Mesenchymal stem cell (in vitro differentiated cells and primary cell): ENCODE data around the gene F13A1.

Experiments used
- DNase-seq: peaks from one replicate; pipeline ENCODE4 v3.0.0-alpha.2; 2013
- H2AFZ ChIP-seq: one replicate; pipeline ENCODE4 v1.6.1; 2013; ENCODE audit warnings: low read depth, mild to moderate bottlenecking, control low read depth, inconsistent platforms, low read length, moderate library complexity
- H2AK5ac ChIP-seq: 2 replicates; pipeline ENCODE4 v1.6.1; 2013; ENCODE audit warnings: low read length, moderate library complexity, mild to moderate bottlenecking, inconsistent platforms; ENCODE audit not compliant: severe bottlenecking
- H2BK120ac ChIP-seq: one replicate; pipeline ENCODE4 v1.6.1; 2013; ENCODE audit warnings: low read depth, mild to moderate bottlenecking, inconsistent platforms, low read length, moderate library complexity
- H2BK12ac ChIP-seq, 2 experiments: one replicate each; pipeline ENCODE4 v1.6.1; 2013; ENCODE audit warnings: inconsistent platforms in 2 of 2, low read length in 2 of 2, mild to moderate bottlenecking in 2 of 2, moderate library complexity in 2 of 2, control low read depth in 1 of 2
- H2BK15ac ChIP-seq: one replicate; pipeline ENCODE4 v1.6.1; 2013; ENCODE audit warnings: mild to moderate bottlenecking, low read depth, inconsistent platforms; ENCODE audit not compliant: poor library complexity, severe bottlenecking
- H2BK5ac ChIP-seq: 2 replicates; pipeline ENCODE4 v1.6.1; 2013; ENCODE audit warnings: low read depth, mild to moderate bottlenecking, low read length, control low read depth, inconsistent platforms; ENCODE audit not compliant: poor library complexity, severe bottlenecking
- H3K14ac ChIP-seq, 2 experiments: one replicate each; pipeline ENCODE4 v1.6.1; 2013; ENCODE audit warnings: inconsistent platforms in 2 of 2, low read length in 2 of 2, control low read depth in 1 of 2, mild to moderate bottlenecking in 1 of 2, moderate library complexity in 1 of 2
- H3K18ac ChIP-seq, 2 experiments: one replicate each; pipeline ENCODE4 v1.6.1; 2013; ENCODE audit warnings: inconsistent platforms in 2 of 2, low read length in 2 of 2, control low read depth in 1 of 2, low read depth in 1 of 2, mild to moderate bottlenecking in 1 of 2
- H3K23ac ChIP-seq, 2 experiments: one replicate each; pipeline ENCODE4 v1.6.1; 2013; ENCODE audit warnings: inconsistent platforms in 2 of 2, low read length in 2 of 2, mild to moderate bottlenecking in 2 of 2, moderate library complexity in 2 of 2, control low read depth in 1 of 2
- H3K27ac ChIP-seq: 2 replicates; pipeline ENCODE4 v1.5.1; 2013; ENCODE audit warnings: mild to moderate bottlenecking, moderate library complexity, low read length, control low read depth, inconsistent platforms; ENCODE audit not compliant: poor library complexity, severe bottlenecking
- H3K27me3 ChIP-seq, 2 experiments: 2 replicates each; pipeline versions ENCODE4 v1.6.1 to v1.7.0; 2013; ENCODE audit warnings: low read length in 2 of 2, mild to moderate bottlenecking in 2 of 2, moderate library complexity in 2 of 2, control low read depth in 1 of 2, inconsistent platforms in 1 of 2; ENCODE audit not compliant: control insufficient read depth in 1 of 2, insufficient read depth in 1 of 2
- H3K36me3 ChIP-seq, 2 experiments: 2 replicates each; pipeline versions ENCODE4 v1.6.1 to v1.7.0; 2013; ENCODE audit warnings: low read length in 2 of 2, control low read depth in 1 of 2, inconsistent platforms in 1 of 2, low read depth in 1 of 2, mild to moderate bottlenecking in 1 of 2; ENCODE audit not compliant: insufficient read depth in 2 of 2, control insufficient read depth in 1 of 2
- H3K4ac ChIP-seq, 2 experiments: one replicate each; pipeline ENCODE4 v1.6.1; 2013; ENCODE audit warnings: inconsistent platforms in 2 of 2, low read length in 2 of 2, mild to moderate bottlenecking in 2 of 2, moderate library complexity in 2 of 2, control low read depth in 1 of 2, low read depth in 1 of 2
- H3K4me1 ChIP-seq: 2 replicates; pipeline ENCODE4 v1.6.1; 2013; ENCODE audit warnings: low read depth, low read length, control low read depth; ENCODE audit not compliant: control insufficient read depth, insufficient read depth
- H3K4me2 ChIP-seq: 2 replicates; pipeline ENCODE4 v1.6.1; 2013; ENCODE audit warnings: low read length, mild to moderate bottlenecking, inconsistent platforms; ENCODE audit not compliant: poor library complexity, severe bottlenecking
- H3K4me3 ChIP-seq, 2 experiments: 2 replicates each; pipeline versions ENCODE4 v1.5.1 to v1.7.0; 2013; ENCODE audit warnings: low read length in 2 of 2, mild to moderate bottlenecking in 2 of 2, control low read depth in 1 of 2, low read depth in 1 of 2; ENCODE audit not compliant: insufficient read depth in 1 of 2
- H3K79me1 ChIP-seq: replicated peaks from 2 replicates; pipeline ENCODE4 v1.6.1; 2013; ENCODE audit warnings: mild to moderate bottlenecking, control low read depth, low read length, inconsistent platforms; ENCODE audit not compliant: poor library complexity, severe bottlenecking
- H3K9ac ChIP-seq: 2 replicates; pipeline ENCODE4 v1.7.0; 2013; ENCODE audit warnings: mild to moderate bottlenecking, low read length, moderate library complexity
- H3K9me3 ChIP-seq: 2 replicates; pipeline ENCODE4 v1.7.0; 2013; ENCODE audit warnings: mild to moderate bottlenecking, low read length; ENCODE audit not compliant: control insufficient read depth
- H4K8ac ChIP-seq: one replicate; pipeline ENCODE4 v1.6.1; 2013; ENCODE audit warnings: inconsistent platforms, mild to moderate bottlenecking, low read length, moderate library complexity
- H4K91ac ChIP-seq: one replicate; pipeline ENCODE4 v1.6.1; 2013; ENCODE audit warnings: mild to moderate bottlenecking, low read length, inconsistent platforms
- WGBS: methylation state at CpG from one replicate; pipeline ENCODE4 v1.1.7; 2013; ENCODE audit warnings: mixed read lengths; 5-methylcytosine and 5-hydroxymethylcytosine counted together

Gene F13A1

GRCh38 chr6:6239598-6240581 lies 80.6 kb downstream of the F13A1 start:
- H3K4me2 ChIP-seq = no peak overlapping the region
- no peak overlapping the region for H2BK5ac ChIP-seq
- no peak for DNase-seq
- no peaks in the 10 kb centered on the region for H3K4me1 ChIP-seq
- 52% methylated on average over 3 of the region's 5 CpGs for WGBS
- H3K4me3 ChIP-seq = no peak overlapping the region
- H3K27me3 ChIP-seq = peaks cover 0 to 26% of the 10 kb centered on the region in 2 experiments
- no peak overlapping the region for H2AFZ ChIP-seq
- no peaks in the 10 kb centered on the region for H3K9me3 ChIP-seq
- no peaks in the 10 kb centered on the region for H3K79me1 ChIP-seq
- no peak overlapping the region for H3K23ac ChIP-seq
- H3K27ac ChIP-seq = no peak overlapping the region
- no peak overlapping the region for H2BK15ac ChIP-seq
- no peak overlapping the region for H2AK5ac ChIP-seq
- H3K18ac ChIP-seq = no peak overlapping the region
- H4K8ac ChIP-seq = no peak overlapping the region
- no peak overlapping the region for H3K9ac ChIP-seq
- no peak overlapping the region for H2BK120ac ChIP-seq
- H3K14ac ChIP-seq = no peak overlapping the region
- H3K36me3 ChIP-seq = no peaks in the 10 kb centered on the region
- H3K4ac ChIP-seq = no peak overlapping the region
- H2BK12ac ChIP-seq = no peak overlapping the region
- H4K91ac ChIP-seq = no peak overlapping the region

DNA sequence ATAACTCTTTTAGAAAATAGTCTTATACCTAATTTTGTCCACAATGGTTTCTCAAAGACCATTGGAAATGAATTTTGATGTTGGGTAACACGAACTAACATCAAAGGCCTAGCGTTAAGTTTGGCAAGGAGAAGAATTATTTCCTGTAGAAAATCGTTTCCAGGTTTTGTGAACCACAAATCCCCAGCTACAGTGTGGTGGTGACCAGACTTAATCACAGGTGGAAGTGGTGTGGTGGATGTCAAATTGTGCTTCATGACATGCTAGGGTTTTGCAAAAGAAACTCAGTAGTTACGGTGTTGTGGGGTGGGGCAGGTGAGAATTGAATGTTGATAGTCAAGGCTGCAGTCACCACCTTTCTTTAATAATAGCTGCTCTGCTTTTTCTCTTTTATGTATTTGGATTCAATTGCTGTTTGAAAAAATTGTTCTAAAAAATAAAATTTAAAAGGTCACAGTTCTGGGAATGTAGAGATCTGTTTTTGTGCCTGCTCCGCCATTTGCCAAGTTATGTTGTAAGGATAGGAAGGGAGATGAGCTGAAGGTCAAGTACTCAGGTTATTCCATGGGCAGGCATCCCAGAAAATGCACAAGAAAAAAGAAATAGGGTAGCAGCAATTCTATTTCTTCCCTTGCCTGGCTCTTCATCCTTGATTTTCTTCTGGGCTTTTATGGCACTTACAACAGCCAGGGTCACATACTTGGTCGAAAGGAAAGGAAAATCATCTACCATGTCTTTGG lies 83.6 kb downstream of the F13A1 start:
- H3K18ac ChIP-seq = no peak overlapping the region
- no peak overlapping the region for H3K4me3 ChIP-seq
- no peak overlapping the region for H2BK12ac ChIP-seq
- WGBS = 76% methylated on average over 5 of the region's 6 CpGs
- no peak overlapping the region for H4K8ac ChIP-seq
- H3K27me3 ChIP-seq = peaks cover 0 to 15% of the 10 kb centered on the region in 2 experiments
- H3K23ac ChIP-seq = no peak overlapping the region
- H4K91ac ChIP-seq = no peak overlapping the region
- H3K4me1 ChIP-seq = no peaks in the 10 kb centered on the region
- no peak overlapping the region for H3K27ac ChIP-seq
- H3K36me3 ChIP-seq = no peaks in the 10 kb centered on the region
- H3K4ac ChIP-seq = no peak overlapping the region
- DNase-seq = no peak
- H3K9ac ChIP-seq = no peak overlapping the region
- no peak overlapping the region for H2AFZ ChIP-seq
- no peaks in the 10 kb centered on the region for H3K79me1 ChIP-seq
- no peak overlapping the region for H2AK5ac ChIP-seq
- no peak overlapping the region for H2BK120ac ChIP-seq
- no peaks in the 10 kb centered on the region for H3K9me3 ChIP-seq
- H2BK15ac ChIP-seq = no peak overlapping the region
- no peak overlapping the region for H3K4me2 ChIP-seq
- no peak overlapping the region for H2BK5ac ChIP-seq
- H3K14ac ChIP-seq = no peak overlapping the region

DNA sequence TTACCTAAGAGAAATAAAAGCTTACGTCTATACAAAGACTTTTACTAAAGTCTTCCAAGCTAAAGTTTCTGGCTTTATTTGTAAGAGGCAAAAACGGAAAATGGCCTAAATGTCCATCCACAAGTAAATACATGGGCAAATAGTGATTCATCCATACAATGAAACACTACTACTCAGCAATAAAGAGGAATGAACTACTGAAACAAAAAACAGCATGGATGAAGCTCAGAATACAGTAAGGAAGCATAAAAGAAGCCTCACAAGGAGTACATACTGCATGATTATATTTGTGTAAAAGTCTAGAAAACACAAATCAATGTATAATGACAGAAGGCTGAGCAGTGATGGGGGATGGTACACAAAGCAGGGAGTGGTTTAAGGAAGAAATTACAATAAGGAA lies 84.7 kb downstream of the F13A1 start:
- Histone ChIP-seq H3K18ac (no peak overlapping the region), H3K4me3 (no peak overlapping the region), H3K4me2 (no peak overlapping the region), H3K27me3 (peaks cover 0 to 15% of the 10 kb centered on the region in 2 experiments), H4K91ac (no peak overlapping the region), H3K36me3 (no peaks in the 10 kb centered on the region), H2BK5ac (no peak overlapping the region), H3K4ac (no peak overlapping the region), H2AK5ac (no peak overlapping the region), H2BK12ac (no peak overlapping the region), H3K79me1 (no peaks in the 10 kb centered on the region), H3K23ac (no peak overlapping the region), H2BK15ac (no peak overlapping the region), H2AFZ (no peak overlapping the region), H3K14ac (no peak overlapping the region), H3K27ac (no peak overlapping the region), H4K8ac (no peak overlapping the region), H2BK120ac (no peak overlapping the region), H3K9me3 (no peaks in the 10 kb centered on the region), H3K4me1 (no peaks in the 10 kb centered on the region), H3K9ac (no peak overlapping the region)
- 100% methylated on average over 1 of the region's 2 CpGs for WGBS
- DNase-seq = no peak

DNA sequence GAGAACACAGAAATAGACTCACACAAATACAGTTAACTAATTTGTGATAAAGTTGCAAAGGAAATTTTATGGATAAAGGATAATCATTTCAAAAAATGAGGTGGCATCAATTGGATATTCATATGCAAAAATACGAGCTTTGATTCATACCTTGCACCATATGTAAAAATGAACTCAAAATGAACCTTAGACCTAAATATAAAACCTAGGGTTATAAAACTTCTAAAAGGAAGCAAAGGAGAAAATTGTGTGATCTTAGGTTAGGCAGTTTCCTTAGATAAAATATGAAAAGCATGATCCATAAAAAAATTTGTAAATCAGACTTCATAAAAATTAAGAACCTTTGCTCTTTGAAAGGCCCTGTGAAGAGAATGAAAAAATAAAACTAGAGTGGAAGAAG lies 85.5 kb downstream of the F13A1 start:
- Histone ChIP-seq H2BK15ac (no peak overlapping the region), H2BK120ac (no peak overlapping the region), H3K79me1 (no peaks in the 10 kb centered on the region), H3K4ac (no peak overlapping the region), H3K18ac (no peak overlapping the region), H3K4me2 (no peak overlapping the region), H3K27ac (no peak overlapping the region), H4K8ac (no peak overlapping the region), H3K14ac (no peak overlapping the region), H3K9me3 (no peaks in the 10 kb centered on the region), H4K91ac (no peak overlapping the region), H3K4me3 (no peak overlapping the region), H3K27me3 (peaks cover 0 to 10% of the 10 kb centered on the region in 2 experiments), H2AK5ac (no peak overlapping the region), H3K4me1 (no peaks in the 10 kb centered on the region), H2AFZ (no peak overlapping the region), H2BK12ac (no peak overlapping the region), H3K36me3 (no peaks in the 10 kb centered on the region), H3K9ac (no peak overlapping the region), H3K23ac (no peak overlapping the region), H2BK5ac (no peak overlapping the region)
- DNase-seq = no peak
- no CpG with 5 or more reads among the region's 1 CpG for WGBS
